NCI-H146 (cell line): ENCODE data around the gene PMIS2.

Source experiments
- DNase-seq: peaks from one replicate; lab custom pipeline; 2025; lab: John Stamatoyannopoulos, UW

The PMIS2 gene

GRCh38 chr19:35585848-35586247, at the start of gene PMIS2:
Gene PMIS2 (plus strand): TSS chr19:35586173. CDS start chr19:35586260, 87 bp downstream.
- no peak for DNase-seq

- DNase-seq: no peak
These were observed 46.7 kb upstream of the PMIS2 start for GRCh38 chr19:35539314-35539713.

- no peak for DNase-seq
These were observed 46.1 kb upstream of the PMIS2 start for GRCh38 chr19:35539850-35540249.

- no peak for DNase-seq
These were observed 45.5 kb upstream of the PMIS2 start for GRCh38 chr19:35540356-35540927.

GRCh38 chr19:35542209-35542608, 43.8 kb upstream of the PMIS2 start:
- no peak for DNase-seq

- no peak for DNase-seq
These were observed 42.5 kb upstream of the PMIS2 start for GRCh38 chr19:35543280-35544109.

DNA sequence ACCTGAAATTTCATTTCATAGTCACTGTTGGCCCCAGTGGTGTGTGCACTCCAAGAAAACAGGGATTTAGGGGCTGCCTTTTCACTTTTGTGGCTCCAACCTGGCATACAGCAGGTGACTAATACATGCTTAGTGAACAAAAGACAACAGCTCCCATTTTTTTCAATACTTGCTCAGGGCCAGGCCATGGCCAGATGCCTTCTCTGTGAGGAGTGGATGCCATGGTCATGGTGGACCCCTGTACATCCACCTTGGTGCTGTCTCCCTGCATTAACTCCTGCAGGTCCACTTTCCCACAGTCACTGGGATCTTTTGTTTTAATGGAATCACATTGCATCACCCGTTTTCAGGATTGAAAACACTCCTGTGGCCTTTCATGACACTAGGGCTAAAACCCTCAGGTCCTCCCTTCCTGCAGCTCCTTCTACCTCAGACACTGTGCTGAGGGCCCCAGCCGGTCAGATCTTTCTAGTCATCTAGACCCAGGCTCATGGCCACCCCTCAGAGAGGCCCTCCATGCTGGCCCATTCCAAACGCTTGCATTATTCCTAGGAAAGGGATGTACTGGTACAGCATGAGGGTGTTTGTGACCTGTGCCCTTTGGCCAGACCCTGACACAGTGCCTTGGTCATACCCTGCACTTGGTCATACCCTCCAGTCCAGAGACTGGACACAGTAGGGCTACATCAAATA, 41.7 kb upstream of the PMIS2 start:
- no peak for DNase-seq

DNA sequence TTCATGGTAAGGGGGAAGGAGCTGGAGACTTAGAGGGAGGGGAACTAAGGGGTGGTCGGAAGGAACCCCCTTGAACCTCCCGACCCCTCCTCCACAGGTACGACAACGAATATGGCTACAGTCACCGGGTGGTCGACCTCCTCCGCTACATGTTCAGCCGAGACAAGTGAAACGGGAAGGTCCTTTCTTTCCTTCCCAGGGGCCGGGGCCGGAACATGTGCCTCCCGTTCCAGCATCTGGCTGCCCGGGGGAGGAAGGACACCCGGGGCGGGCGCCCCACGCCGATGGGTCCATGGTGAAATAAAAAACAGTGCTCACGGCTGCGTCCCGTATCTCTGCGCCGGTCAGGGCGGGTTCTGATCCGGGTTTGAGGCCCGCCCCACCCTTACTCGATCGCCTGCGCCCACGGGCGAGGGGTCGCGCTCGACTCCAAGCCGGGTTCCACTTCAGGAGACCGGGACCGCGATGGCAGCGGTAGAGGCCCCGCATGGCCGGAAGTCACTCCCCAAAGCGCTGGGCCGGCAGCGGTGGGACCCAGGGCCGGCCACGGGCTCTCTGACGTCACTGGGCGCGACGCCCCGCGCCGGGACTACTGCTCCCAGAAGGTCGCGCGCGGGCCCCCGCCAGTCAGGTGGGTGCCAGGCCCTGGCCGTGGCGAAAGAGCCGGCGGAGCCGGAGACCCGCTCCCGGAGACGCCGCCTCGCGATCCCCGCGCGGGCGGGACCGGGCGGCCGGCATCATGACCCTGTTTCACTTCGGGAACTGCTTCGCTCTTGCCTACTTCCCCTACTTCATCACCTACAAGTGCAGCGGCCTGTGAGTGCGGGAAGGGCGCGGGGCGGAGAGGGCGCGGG, 40.7 kb upstream of the PMIS2 start, which contains the start of gene TMEM147:
Gene TMEM147, plus strand, starts transcription at position 626 of the 854 bp plus-strand sequence. Its CDS starts 114 bp downstream, at position 740.
- peak; percentile 91 for DNase-seq

- peak; percentile 62 for DNase-seq
These were observed 40.1 kb upstream of the PMIS2 start for GRCh38 chr19:35545855-35546381.

DNA sequence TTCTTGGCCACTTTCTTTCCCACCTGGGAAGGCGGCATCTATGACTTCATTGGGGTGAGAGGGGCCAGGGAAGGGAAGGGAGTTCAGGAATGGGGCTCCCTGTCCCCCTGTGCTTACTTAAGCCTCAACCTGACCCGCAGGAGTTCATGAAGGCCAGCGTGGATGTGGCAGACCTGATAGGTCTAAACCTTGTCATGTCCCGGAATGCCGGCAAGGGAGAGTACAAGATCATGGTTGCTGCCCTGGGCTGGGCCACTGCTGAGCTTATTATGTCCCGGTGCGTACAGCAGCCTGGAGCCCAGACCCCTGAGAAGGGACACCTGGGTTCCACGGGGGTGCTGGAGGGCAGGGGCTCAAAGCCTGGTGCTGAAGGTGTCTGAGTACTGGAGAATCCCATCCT, 39.4 kb upstream of the PMIS2 start:
- DNase-seq: no peak

DNA sequence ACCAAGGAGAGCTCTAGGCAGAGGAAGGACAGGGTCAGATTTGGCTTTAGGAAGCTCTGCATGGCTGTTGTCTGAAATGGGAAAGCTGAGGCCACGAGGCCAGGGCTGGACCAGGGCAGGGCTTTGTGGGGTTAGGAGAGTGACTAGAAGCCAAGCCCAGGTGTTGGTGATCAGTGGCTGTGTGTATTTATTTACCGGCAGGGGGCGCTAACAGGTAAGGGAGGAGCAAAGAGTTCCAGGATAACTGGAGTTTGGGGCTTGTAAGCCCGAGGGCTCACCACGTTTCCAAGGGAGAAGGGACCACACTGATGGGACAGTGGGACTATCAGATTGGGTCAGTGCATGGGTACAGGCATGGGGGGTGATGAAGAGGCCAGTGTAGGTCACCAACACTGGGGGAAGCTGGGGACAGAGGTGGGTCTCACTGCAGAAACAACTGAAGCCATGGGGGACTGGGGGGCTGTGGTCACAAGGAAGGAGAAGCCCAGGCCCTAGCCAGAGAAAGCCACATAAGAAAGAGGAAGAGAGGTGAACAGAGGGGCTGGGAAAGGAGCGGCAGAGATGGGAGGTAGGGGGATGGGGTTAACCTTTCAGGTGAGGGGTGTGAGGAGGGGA, 36.7 kb upstream of the PMIS2 start:
- peak; percentile 87 for DNase-seq

DNA sequence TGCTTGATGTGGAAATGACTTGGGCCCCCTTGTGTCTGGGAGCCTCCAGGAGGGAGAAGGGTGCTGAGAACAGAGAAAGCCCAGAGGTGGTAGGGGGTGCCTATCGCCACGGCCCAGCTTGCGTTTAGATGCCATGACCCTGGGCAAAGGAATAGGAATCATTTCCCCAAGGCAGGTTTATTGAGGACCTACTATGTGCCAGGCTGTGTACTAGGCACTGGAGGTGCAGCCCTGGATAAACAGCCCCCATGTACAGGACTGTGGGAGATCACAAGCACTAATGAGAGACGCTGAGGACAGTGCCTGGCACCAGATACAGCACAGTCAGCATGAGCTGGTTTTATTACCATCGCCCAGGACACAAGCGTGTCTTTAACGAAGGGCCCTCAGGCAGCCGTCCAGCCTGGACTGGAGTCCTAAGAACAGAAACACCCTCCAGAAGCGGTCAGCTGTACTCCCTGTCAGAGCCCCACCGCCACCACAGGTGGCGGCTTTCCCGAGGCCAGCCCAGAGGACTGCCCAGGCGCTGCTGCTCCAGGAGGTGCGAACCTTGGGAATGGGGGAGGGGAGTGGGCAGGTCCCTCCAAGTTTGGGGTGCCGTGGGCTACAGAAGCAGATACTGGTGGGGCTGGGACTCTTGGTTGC, 36.0 kb upstream of the PMIS2 start:
- no peak for DNase-seq

DNA sequence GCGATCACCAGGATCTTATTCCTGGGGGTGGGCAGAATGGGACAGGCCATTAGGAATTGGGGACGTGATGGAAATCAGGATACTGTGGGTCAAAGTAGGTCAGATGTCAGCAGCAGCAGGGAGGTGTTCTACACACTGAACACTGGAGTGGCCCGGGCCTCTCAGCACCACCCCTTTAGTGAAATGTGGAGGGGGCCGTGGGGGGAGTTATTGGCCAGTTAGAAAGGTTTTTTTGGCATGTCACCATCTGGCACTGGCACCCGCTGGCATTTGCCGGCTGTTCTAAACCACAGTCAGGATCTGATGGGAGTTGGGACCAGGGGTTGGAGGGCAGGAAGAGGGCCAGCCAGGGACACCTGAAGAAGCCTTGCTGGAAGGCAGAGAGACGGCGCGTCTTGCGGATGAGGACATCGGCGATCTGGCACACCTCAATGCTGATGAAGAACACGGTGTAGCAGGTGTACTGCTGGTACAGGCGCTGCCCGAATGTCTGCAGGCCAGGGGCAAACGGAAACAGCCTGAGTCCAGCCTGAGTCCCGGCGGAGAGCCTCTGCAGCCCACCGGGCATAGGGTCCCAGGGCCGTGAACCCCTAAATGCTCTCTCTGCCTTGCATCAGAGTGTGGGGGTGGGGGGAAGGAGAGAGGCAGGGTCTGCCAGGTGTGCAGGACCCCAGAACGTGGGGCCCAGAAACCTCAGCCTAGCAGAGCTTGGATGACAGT, 34.7 kb upstream of the PMIS2 start:
- DNase-seq: no peak

DNA sequence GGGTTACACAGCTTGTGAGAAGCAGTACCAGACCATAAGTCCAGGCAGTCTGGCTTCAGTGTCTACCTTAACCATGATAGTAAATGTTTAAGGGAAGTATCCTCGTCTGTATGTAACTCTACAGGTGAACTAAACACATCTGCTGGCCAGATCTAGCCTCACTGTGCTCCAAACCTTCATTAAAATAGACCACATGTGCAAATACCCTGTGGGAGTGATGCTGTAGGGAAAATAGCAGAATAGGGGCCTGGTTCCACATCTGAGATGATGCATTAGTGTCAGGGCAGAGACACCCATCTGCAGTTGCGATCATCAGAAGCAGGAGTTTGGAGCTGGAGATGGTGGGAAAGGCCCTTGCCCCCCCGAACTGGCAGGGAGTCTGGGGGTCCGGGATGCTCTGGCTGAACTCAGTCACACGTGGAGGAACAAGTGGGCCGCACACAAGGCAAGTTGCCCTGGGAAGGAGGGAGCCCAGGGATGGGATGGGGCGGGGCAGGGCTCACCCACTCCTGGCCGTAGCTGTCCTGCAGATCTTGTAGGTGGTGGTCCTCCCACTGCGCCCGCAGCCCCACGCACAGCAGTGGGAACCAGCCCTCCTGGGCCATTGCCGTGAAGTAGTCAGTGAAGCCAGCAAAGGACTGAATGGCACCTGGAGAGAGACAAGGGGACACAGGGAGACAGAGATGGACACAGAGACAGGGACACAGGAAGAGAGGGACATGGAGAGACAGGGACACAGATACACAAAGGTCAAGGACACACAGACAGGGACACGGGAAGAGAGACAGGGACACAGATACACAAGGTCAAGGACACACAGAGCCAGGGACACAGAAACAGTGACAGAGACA, 33.2 kb upstream of the PMIS2 start:
- DNase-seq: no peak

- no peak for DNase-seq
These were observed 32.5 kb upstream of the PMIS2 start for GRCh38 chr19:35553385-35554000.

DNA sequence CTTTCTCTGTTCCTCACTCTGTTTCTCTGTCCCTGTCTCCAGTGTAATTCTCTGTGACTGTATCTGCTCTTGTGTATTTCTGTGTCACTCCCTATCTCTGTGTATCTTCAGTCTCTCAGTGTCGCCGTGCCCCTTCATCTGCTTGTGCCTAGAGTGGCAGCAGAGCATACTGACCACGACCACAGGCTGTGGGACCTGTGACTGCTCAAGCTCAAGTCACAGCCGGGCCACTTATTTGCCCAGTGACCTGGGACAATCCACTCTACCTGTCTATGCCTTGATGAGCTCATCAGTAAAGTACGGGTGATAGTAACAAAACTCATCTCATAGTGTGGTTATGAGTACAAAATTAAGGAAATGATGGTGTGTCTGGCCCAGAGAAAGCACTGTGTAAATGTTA, 31.9 kb upstream of the PMIS2 start:
- DNase-seq: no peak

DNA sequence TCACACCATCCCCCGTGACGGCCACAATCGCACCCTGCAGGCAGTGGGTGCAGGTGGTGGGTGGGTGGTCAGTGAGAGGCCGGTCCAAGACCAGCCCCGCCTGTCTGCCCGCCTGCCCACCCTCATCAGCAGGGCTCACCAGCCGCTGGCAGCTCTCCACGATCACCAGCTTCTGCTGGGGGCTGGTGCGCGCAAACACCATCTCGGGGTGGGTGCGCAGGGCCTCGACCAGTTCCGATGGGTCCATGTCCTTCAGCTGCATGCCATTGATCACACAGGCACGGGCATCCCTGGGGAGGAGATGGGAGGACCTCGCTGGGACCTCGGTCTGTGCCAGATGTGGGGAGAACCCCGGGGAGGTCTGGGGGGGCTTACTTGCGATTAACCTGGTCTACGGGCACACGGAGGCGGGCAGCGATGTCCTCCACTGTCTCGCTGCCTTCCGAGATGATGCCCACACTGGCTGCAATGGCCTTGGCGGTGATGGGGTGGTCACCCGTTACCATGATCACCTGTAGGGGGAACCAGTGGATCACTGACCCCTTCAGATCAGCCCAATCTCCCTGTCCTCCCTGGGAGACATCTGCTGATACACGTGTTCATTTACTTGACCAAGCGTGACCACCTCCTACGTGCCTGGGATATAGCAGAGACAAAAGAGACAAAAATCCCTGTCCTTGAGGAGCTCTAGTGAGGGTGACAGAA, 30.5 kb upstream of the PMIS2 start:
- peak; percentile 74 for DNase-seq

GRCh38 chr19:35556025-35556590, 29.9 kb upstream of the PMIS2 start:
- DNase-seq: no peak
